Nephron (organoid): ENCODE measurements around the gene PRR35.

ENCODE experiments used
- H3K27ac Mint-ChIP-seq, 3 experiments: 2 replicates each; pipeline ENCODE4 v1.8.0; 2020; ENCODE audit warnings: mixed read lengths in 3 of 3, mild to moderate bottlenecking in 2 of 3, moderate library complexity in 1 of 3
- H3K27me3 Mint-ChIP-seq: 2 replicates; pipeline ENCODE4 v1.8.0; 2021; ENCODE audit warnings: low read depth, mild to moderate bottlenecking, moderate library complexity, mixed read lengths
- H3K36me3 Mint-ChIP-seq: 2 replicates; pipeline ENCODE4 v1.8.0; 2020; ENCODE audit warnings: low read depth, mixed read lengths
- H3K4me1 Mint-ChIP-seq: 2 replicates; pipeline ENCODE4 v1.8.0; 2020; ENCODE audit warnings: mixed read lengths
- H3K4me3 Mint-ChIP-seq, 3 experiments: 2 replicates each; pipeline ENCODE4 v1.8.0; 2020; ENCODE audit warnings: mild to moderate bottlenecking in 3 of 3, mixed read lengths in 3 of 3, moderate library complexity in 2 of 3
- H3K9me3 Mint-ChIP-seq: 2 replicates; pipeline ENCODE4 v1.8.0; 2020; ENCODE audit warnings: mixed read lengths
- CTCF ChIP-seq, 3 experiments: fragments of 200-600 bp; sonication (generic); IDR thresholded peaks; one replicate each; pipeline ENCODE4 v1.5.0; 2021; ENCODE audit warnings: antibody characterized with exemption in 3 of 3; ENCODE audit not compliant: unreplicated experiment in 3 of 3

PRR35 gene

GRCh38 chr16:535446-536405 lies 24.5 kb upstream of the PRR35 start:
- no peak overlapping the region for H3K4me3 Mint-ChIP-seq
- no peaks in the 10 kb centered on the region for H3K4me1 Mint-ChIP-seq
- H3K36me3 Mint-ChIP-seq: peaks cover 3% of the 10 kb centered on the region
- no peaks in the 10 kb centered on the region for H3K27me3 Mint-ChIP-seq
- no peaks in the 10 kb centered on the region for H3K9me3 Mint-ChIP-seq
- TF ChIP-seq CTCF (IDR thresholded peaks at IDR 0.05; ENCODE audit: unreplicated experiment in 3 of 3): no peak
- H3K27ac Mint-ChIP-seq: no peak overlapping the region

- no peak for TF ChIP-seq CTCF (IDR thresholded peaks at IDR 0.05; ENCODE audit: unreplicated experiment in 3 of 3)
- no peaks in the 10 kb centered on the region for H3K27me3 Mint-ChIP-seq
- no peaks in the 10 kb centered on the region for H3K9me3 Mint-ChIP-seq
- no peaks in the 10 kb centered on the region for H3K4me1 Mint-ChIP-seq
- no peak overlapping the region for H3K4me3 Mint-ChIP-seq
- H3K27ac Mint-ChIP-seq: no peak overlapping the region
- peaks cover 3% of the 10 kb centered on the region for H3K36me3 Mint-ChIP-seq
Observed at GRCh38 chr16:536746-537145, 23.4 kb upstream of the PRR35 start.

DNA sequence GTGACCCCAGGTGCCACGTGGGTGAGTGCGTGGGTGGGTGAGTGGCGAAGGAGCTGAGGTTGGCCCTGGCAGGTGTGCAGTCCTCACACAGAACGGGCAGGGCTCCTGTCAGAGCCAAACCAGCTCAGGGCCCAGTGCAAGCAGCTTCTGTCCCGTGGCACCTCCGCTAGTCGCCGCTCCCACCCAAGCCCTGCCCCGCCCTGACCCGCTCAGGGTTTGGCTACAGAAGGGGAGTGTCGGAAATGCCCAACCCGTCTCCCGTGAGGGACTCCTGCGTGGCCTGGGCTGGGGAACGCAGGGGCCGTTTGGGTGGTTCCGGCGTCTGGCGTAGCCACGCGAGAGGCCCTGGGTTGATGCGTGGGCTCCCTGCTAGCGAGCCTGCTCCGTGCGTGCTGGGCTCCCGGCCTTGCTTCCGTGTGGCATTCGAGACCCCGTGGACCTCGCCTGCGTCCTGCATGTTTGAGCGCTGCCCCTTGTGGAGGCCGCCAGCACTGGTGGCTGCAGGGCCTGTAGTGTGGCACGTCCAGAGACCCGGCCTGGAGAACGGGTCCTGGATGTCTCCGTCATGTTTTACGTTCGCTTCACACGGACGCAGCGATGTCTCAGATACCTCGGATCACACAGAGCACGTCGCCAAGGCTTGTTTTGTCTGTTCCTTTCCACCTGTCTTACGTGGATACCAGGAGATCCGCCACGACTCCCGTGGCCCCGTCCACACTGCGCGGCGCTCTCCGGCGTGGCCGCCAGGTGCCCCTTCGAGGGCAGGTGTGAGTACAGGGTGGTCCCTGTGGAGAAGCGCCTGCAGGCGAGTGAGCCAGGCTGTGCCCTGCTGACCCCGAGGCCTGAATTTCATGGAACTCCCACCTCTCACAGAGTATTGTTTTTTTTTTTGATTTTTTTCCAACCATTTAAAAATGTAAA lies 22.5 kb upstream of the PRR35 start:
- H3K4me1 Mint-ChIP-seq: no peaks in the 10 kb centered on the region
- no peaks in the 10 kb centered on the region for H3K27me3 Mint-ChIP-seq
- peaks cover 3% of the 10 kb centered on the region for H3K36me3 Mint-ChIP-seq
- no peak for TF ChIP-seq CTCF (IDR thresholded peaks at IDR 0.05; ENCODE audit: unreplicated experiment in 3 of 3)
- no peaks in the 10 kb centered on the region for H3K9me3 Mint-ChIP-seq
- no peak overlapping the region for H3K27ac Mint-ChIP-seq
- no peak overlapping the region for H3K4me3 Mint-ChIP-seq

DNA sequence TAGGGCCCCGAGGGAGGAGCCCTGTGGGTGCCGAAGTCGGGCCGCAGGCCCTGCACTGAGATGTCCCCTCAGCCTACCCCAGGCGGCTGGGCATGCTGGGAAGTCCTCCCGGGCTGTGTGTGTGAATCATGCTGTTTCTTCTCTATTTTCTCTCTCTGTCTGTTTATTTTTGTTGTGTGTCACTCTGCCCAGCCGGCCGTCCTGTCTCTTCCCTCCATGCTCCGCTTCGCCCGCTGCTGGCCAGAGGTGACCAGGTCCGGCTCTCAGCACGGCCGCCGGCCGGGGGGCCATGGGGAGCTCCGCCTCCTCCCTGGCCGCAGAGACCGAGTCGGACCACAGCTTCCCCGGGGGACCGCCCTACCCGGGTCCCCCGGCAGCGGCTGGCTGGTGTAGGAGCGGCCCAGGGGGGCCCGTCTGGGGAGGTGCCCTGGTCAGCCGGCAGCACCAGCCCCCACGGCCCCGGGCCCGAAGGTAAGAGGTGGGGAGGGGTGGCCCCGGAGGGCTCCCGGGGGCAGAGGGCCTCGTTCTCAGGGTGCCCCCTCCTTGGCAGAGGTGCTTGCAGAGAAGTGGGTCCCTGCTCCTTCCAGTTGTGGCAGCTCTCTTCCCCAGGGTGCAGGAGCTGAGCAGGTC lies 20.2 kb upstream of the PRR35 start:
- Mint-ChIP-seq H3K4me1 (no peaks in the 10 kb centered on the region), H3K36me3 (peaks cover 3% of the 10 kb centered on the region), H3K4me3 (no peak overlapping the region), H3K27me3 (no peaks in the 10 kb centered on the region), H3K9me3 (no peaks in the 10 kb centered on the region), H3K27ac (no peak overlapping the region)
- no peak for TF ChIP-seq CTCF (IDR thresholded peaks at IDR 0.05; ENCODE audit: unreplicated experiment in 3 of 3)

DNA sequence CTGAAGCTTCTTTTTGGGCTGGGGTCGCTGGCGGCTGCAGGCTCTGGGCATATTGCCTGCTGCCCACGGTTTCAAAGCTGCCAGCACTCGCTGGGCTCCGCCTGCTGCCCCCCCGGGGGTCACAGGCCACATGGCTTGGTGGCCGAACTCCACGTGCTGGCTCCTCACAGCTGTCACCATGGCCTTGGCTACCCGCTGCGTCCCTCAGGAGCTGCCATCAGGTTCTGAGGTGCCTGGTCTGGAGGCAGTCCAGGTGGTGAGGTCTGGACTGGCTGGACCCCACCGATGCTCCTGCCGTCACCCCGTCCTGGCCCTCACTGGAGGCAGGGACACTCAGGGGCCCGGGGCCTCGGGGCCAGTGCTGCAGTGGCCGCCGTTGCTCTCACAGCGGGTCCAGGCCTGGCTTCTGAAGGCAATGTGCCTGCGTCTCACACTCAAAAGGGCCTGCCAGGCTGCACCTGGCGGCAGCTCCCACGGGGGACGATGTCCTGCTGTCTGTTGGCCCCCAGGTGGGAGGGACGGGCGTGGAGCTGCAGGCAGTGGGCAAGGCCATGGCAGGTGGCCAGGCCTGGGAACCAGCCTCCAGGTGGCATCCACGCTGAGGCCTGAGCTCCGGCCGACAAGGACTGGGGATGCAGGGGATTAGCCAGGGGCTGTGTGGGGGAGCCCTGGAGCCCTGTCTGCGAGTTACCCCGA lies 19.4 kb upstream of the PRR35 start:
- Mint-ChIP-seq H3K4me3 (no peak overlapping the region), H3K27me3 (no peaks in the 10 kb centered on the region), H3K27ac (no peak overlapping the region), H3K4me1 (no peaks in the 10 kb centered on the region), H3K9me3 (no peaks in the 10 kb centered on the region), H3K36me3 (peaks cover 3% of the 10 kb centered on the region)
- TF ChIP-seq CTCF (IDR thresholded peaks at IDR 0.05; ENCODE audit: unreplicated experiment in 3 of 3): no peak
